H1 (cell line): ENCODE measurements around the gene VAPA. TPM values are rescaled to one million over a fixed set of nuclear protein-coding genes. Genes with fewer than 3 reads are reported as not detected.

Experiments used
- CHD7 ChIP-seq: fragments of 300-600 bp; sonication (generic); IDR thresholded peaks from 2 replicates; pipeline ENCODE4 v1.7.1; 2012; ENCODE audit warnings: low read length, moderate library complexity, mild to moderate bottlenecking, inconsistent platforms; ENCODE audit not compliant: insufficient replicate concordance
- RXRA ChIP-seq: IDR thresholded peaks from 2 replicates; pipeline ENCODE4 v1.6.1; 2011; ENCODE audit warnings: low read depth, mild to moderate bottlenecking, low read length, moderate library complexity; ENCODE audit not compliant: insufficient read depth
- SIN3A ChIP-seq, 2 experiments: IDR thresholded peaks in 1 of 2; conservative IDR thresholded peaks in 1 of 2; 2 replicates each; pipeline ENCODE4 v1.6.1; 2011 to 2012; ENCODE audit warnings: low read length in 2 of 2, improper control_type of control experiment in 1 of 2, low read depth in 1 of 2, mild to moderate bottlenecking in 1 of 2
- TAF1 ChIP-seq: IDR thresholded peaks from 2 replicates; pipeline ENCODE4 v1.6.1; 2011; ENCODE audit warnings: mild to moderate bottlenecking, low read depth, low read length
- polyA plus RNA-seq, 7 experiments: library from polyadenylated mRNA; depleted of rRNA in 3 of 7; stranded (reverse) in 5 of 7; unstranded in 2 of 7; fragments of >200 nt in 5 of 7; fragments of 200-250 nt in 2 of 7; gene quantifications; 1 replicate in 5 of 7; 2 replicates in 1 of 7; 4 replicates in 1 of 7; pipeline versions ENCODE4 v1.2.1 to v1.2.3, GENCODE V29; 2011 to 2013; ENCODE audit warnings: missing spikeins in 2 of 7, mixed read lengths in 2 of 7
- total RNA-seq: library from RNA; stranded (reverse); fragmentation: NEBNext Ultra II Directional; extraction: Animal tissue kit (Norgen Biotek cat#: 25700); gene quantifications from 2 replicates; pipeline ENCODE4 v1.2.1, GENCODE V29; 2021

VAPA gene
- total and polyA plus RNA-seq, 2 of the 8 experiments (the other 6 are each of a cell fraction or from before 2014, with no cell fraction given) = 79.7 to 130 TPM

DNA sequence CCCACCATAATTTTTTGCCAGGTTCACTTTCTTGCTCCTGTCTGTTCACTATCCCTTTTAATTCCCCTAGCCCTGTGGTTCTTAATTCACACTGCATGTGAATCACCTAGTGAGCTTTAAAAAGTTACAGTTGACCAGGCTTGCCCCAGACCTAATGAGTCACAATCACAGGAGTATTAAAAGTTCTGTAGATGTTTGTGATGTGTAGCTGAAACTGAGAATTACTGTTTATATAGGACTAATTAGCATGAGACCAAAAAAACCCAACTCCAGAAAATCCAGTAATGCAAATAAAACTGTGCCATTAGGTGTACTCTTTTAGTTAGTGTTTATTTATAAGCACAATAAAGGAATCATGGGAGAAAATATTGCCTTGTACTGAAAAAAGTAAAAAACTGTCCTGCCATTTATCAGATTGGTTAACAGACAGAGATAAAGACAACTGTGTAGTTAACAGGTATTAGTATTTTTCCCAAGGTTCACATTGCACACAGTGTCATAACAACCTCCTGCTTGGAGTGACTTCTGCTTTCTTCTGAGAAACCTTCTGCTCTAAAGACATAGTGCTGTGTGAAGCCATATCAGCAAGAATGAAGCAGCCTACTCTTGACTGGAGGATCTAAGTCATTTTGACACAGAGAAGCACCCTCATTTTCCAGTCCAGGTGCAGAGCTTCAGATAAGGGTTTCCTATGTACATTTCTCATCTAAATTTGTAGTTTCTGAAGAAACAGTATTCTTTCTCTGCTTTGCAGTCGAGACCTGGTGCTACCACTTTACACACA, 39.0 kb downstream of the VAPA start (continued):
- no peak for TF ChIP-seq CHD7
- no peak for TF ChIP-seq SIN3A (conservative IDR thresholded peaks at IDR 0.05 in 1 of 2, IDR thresholded peaks at IDR 0.05 in 1 of 2; ENCODE audit: low read depth in 1 of 2, low read length in 2 of 2)
- no peak for TF ChIP-seq RXRA
- TF ChIP-seq TAF1 = no peak
- TF ChIP-seq, all 59 proteins: peak for 0
